Measurements from ENCODE around the gene SWSAP1.
"Not testable (repeated sequence)": the region's sequence is repeated elsewhere in the genome, so short reads cannot be mapped to it uniquely, and the experiment has no call there.

SWSAP1 gene

GRCh38 chr19:11374433-11375142 lies at the start of gene SWSAP1:
SWSAP1 (plus strand) TSS chr19:11374666; CDS start chr19:11374681, 15 bp downstream.
- DNase-seq = peak; percentile 100

- DNase-seq = no peak
Measured at GRCh38 chr19:11324748-11325389, 49.6 kb upstream of the SWSAP1 start.

- no peak for DNase-seq
Measured at GRCh38 chr19:11325544-11325943, 48.9 kb upstream of the SWSAP1 start.

GRCh38 chr19:11330127-11330526 lies 44.3 kb upstream of the SWSAP1 start:
- DNase-seq = no peak

- no peak for DNase-seq
Measured at GRCh38 chr19:11331502-11331901, 43.0 kb upstream of the SWSAP1 start.

- no peak for DNase-seq
Measured at GRCh38 chr19:11332822-11333221, 41.6 kb upstream of the SWSAP1 start.

GRCh38 chr19:11333838-11334237 lies 40.6 kb upstream of the SWSAP1 start:
- DNase-seq = not testable (repeated sequence)

GRCh38 chr19:11335449-11336146 lies 38.9 kb upstream of the SWSAP1 start:
- no peak for DNase-seq

GRCh38 chr19:11337080-11337479 lies 37.4 kb upstream of the SWSAP1 start:
- DNase-seq = no peak

- DNase-seq = no peak
Measured at GRCh38 chr19:11338121-11338520, 36.3 kb upstream of the SWSAP1 start.

- no peak for DNase-seq
Measured at GRCh38 chr19:11338569-11339253, 35.8 kb upstream of the SWSAP1 start.

- DNase-seq = peak; percentile 65
Measured at GRCh38 chr19:11339254-11340098, 35.0 kb upstream of the SWSAP1 start, which contains the start of gene RAB3D. RAB3D (minus strand) TSS chr19:11339657; CDS start chr19:11337399, 2,258 bp downstream.

GRCh38 chr19:11340099-11340467 lies 34.4 kb upstream of the SWSAP1 start:
- DNase-seq = not testable (repeated sequence)

- DNase-seq = no peak
Measured at GRCh38 chr19:11342429-11342828, 32.0 kb upstream of the SWSAP1 start.

GRCh38 chr19:11345122-11345803 lies 29.2 kb upstream of the SWSAP1 start:
- no peak for DNase-seq

- DNase-seq = peak; percentile 98
Measured at GRCh38 chr19:11346104-11346940, 28.1 kb upstream of the SWSAP1 start, which contains the start of the genes CCDC159 and TMEM205. CCDC159 (plus strand) TSS chr19:11346519; CDS start chr19:11346607, 88 bp downstream. TMEM205 (minus strand) TSS chr19:11346268; CDS start chr19:11345619, 649 bp downstream.

GRCh38 chr19:11347546-11348039 lies 26.9 kb upstream of the SWSAP1 start:
- DNase-seq = no peak

GRCh38 chr19:11349171-11349570 lies 25.3 kb upstream of the SWSAP1 start:
- no peak for DNase-seq

GRCh38 chr19:11354102-11354501 lies 20.4 kb upstream of the SWSAP1 start:
- DNase-seq = not testable (repeated sequence)
